ENCODE measurements around the gene BCR. TPM values are rescaled to one million over a fixed set of nuclear protein-coding genes. Genes with fewer than 3 reads are reported as not detected.

Gene BCR
- total RNA-seq, 3 donors from 2014 or later: 25.3 to 44.6 (median 35.1) TPM

GRCh38 chr22:23166042-23166831 lies 14.1 kb upstream of the BCR start:
- no peaks in the 10 kb centered on the region for H3K27me3 ChIP-seq
- DNase-seq (ENCODE audit: low spot score in 2 of 2): no peak

DNA sequence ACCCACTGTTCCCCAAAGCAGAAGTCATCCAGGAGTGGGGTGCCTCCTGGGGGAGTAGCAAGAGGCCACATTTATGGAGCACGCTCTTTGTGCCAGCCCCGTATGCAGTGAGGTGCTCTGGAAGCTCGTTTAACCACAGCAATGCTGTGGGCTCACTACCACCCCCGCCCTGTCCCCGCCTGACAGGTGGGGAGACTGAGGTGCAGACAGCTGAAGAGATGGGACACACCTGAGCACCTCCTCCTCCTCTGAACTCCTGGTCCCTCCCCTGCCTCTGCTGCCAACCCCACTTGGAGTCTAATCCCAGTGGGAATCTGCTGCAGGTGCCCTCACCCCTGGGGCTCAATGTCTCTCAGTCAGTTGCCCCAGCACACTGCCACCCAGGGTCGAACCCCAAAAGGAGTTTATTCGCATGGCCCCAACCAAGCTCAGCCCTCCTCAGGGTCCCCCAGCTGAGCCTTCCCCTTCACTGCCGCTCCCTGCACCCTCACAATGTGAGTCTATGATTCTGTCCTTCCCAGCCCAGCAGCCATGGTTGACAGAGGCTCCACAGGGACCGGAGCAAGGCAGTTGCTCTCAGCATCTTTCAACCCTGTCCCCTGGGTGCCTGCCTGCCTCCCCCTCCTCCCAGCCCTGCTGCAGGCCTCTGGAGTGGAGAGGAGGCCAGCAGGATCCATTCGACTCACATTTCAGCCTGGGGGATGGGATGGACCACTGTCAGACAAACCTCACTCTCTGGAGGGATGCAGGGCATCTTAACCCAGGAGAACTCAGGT lies 13.3 kb upstream of the BCR start:
- intact Hi-C loops (cut with DNase I; ENCODE audit: low total_unique reads): no loop called here
- TF ChIP-seq, protein P1, sequence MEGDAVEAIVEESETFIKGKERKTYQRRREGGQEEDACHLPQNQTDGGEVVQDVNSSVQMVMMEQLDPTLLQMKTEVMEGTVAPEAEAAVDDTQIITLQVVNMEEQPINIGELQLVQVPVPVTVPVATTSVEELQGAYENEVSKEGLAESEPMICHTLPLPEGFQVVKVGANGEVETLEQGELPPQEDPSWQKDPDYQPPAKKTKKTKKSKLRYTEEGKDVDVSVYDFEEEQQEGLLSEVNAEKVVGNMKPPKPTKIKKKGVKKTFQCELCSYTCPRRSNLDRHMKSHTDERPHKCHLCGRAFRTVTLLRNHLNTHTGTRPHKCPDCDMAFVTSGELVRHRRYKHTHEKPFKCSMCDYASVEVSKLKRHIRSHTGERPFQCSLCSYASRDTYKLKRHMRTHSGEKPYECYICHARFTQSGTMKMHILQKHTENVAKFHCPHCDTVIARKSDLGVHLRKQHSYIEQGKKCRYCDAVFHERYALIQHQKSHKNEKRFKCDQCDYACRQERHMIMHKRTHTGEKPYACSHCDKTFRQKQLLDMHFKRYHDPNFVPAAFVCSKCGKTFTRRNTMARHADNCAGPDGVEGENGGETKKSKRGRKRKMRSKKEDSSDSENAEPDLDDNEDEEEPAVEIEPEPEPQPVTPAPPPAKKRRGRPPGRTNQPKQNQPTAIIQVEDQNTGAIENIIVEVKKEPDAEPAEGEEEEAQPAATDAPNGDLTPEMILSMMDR (IDR thresholded peaks at IDR 0.05): no peak
- no peak for TF ChIP-seq POLR2AphosphoS5 (IDR thresholded peaks at IDR 0.05)
- TF ChIP-seq POLR2A (IDR thresholded peaks at IDR 0.05): no peak
- H3K4me1 ChIP-seq: no peaks in the 10 kb centered on the region
- no peaks in the 10 kb centered on the region for H3K36me3 ChIP-seq
- no peaks in the 10 kb centered on the region for H3K27me3 ChIP-seq
- no peak overlapping the region for H3K27ac ChIP-seq
- DNase-seq (ENCODE audit: low spot score in 2 of 2): no peak
- H3K9me3 ChIP-seq: no peaks in the 10 kb centered on the region
- no peak overlapping the region for H3K4me3 ChIP-seq

More at GRCh38 chr22:23166042-23166831, 14.1 kb upstream of the BCR start:
- H3K4me3 ChIP-seq: no peak overlapping the region
- H3K4me1 ChIP-seq: no peaks in the 10 kb centered on the region
- no peak for TF ChIP-seq POLR2AphosphoS5 (IDR thresholded peaks at IDR 0.05)
- TF ChIP-seq, protein P1 (IDR thresholded peaks at IDR 0.05): no peak
- no peak for TF ChIP-seq POLR2A (IDR thresholded peaks at IDR 0.05)
- H3K36me3 ChIP-seq: no peaks in the 10 kb centered on the region
- H3K27ac ChIP-seq: no peak overlapping the region
- intact Hi-C loops (cut with DNase I; ENCODE audit: low total_unique reads): no loop called here
- H3K9me3 ChIP-seq: no peaks in the 10 kb centered on the region

DNA sequence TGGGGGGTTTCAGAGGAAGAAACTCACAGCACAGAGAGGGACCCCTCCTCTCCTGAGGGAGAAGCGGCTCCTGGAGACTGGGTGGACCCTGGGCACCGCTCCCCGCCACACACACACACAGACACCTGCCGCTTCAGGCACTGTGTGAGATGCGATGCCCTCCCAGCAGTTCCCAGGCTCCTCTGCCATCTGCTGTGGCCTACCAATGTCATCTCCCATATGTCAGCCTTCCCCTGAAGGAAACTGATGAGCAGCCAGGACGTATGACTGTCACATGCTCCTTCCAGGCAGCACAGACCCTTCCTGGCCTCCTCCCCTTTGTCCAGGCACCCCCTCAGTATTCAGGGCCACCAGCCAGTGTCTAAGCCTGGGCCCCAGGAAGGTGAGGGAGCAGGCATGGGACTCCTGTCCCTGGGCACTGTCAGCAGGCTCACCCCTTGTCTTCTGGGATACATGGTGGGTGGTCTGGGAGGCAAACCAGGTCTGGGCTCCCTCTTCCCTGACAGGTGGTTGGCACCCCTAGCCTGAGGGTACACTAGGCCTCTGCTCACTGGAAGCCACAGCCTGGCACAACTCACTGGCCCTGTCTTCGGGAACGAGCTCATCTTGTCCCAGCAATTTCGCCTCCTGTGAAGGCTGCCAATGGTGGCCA lies 11.8 kb upstream of the BCR start:
- H3K4me1 ChIP-seq: no peaks in the 10 kb centered on the region
- no peaks in the 10 kb centered on the region for H3K27me3 ChIP-seq
- intact Hi-C loops (cut with DNase I; ENCODE audit: low total_unique reads): no loop called here
- no peak for DNase-seq (ENCODE audit: low spot score in 2 of 2)
- H3K36me3 ChIP-seq: no peaks in the 10 kb centered on the region
- H3K9me3 ChIP-seq: no peaks in the 10 kb centered on the region
- H3K27ac ChIP-seq: no peak overlapping the region
- H3K4me3 ChIP-seq: no peak overlapping the region
- TF ChIP-seq POLR2A (IDR thresholded peaks at IDR 0.05) (no peak), POLR2AphosphoS5 (IDR thresholded peaks at IDR 0.05) (no peak)
- TF ChIP-seq, protein P1 (IDR thresholded peaks at IDR 0.05): no peak

- TF ChIP-seq, protein P1 (IDR thresholded peaks at IDR 0.05): no peak
- TF ChIP-seq POLR2A (IDR thresholded peaks at IDR 0.05) (no peak), POLR2AphosphoS5 (IDR thresholded peaks at IDR 0.05) (no peak)
- H3K4me3 ChIP-seq: no peak overlapping the region
Observed at GRCh38 chr22:23169043-23169406, 11.3 kb upstream of the BCR start.

More at GRCh38 chr22:23169043-23169406, 11.3 kb upstream of the BCR start:
- Histone ChIP-seq H3K27me3 (no peaks in the 10 kb centered on the region), H3K4me1 (no peaks in the 10 kb centered on the region), H3K9me3 (no peaks in the 10 kb centered on the region), H3K27ac (no peak overlapping the region), H3K36me3 (no peaks in the 10 kb centered on the region)
- intact Hi-C loops (cut with DNase I; ENCODE audit: low total_unique reads): no loop called here
- no peak for DNase-seq (ENCODE audit: low spot score in 2 of 2)
